ENCODE measurements around the gene TBX4.

DNA sequence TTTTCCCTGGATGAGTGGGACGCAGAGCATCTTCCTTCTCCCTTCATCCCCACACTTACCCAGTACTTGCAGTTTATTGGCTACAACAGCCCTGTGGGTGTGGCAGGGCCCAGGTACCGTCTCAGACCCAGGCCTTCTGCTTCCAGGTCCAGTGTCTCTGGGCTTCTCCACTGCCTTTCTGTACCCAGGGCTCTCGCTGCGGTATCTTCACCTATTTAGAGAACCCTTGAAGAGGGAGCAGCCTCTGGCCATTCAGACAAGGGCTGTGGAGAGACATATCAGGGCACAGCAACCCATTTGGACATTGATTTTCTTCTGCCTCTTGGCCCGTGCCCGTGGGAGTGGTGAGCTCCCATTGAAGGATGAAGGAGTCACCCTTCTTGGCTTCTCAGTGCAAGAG is 17.3 kb downstream of the TBX4 start:
- TF ChIP-seq, protein P1, sequence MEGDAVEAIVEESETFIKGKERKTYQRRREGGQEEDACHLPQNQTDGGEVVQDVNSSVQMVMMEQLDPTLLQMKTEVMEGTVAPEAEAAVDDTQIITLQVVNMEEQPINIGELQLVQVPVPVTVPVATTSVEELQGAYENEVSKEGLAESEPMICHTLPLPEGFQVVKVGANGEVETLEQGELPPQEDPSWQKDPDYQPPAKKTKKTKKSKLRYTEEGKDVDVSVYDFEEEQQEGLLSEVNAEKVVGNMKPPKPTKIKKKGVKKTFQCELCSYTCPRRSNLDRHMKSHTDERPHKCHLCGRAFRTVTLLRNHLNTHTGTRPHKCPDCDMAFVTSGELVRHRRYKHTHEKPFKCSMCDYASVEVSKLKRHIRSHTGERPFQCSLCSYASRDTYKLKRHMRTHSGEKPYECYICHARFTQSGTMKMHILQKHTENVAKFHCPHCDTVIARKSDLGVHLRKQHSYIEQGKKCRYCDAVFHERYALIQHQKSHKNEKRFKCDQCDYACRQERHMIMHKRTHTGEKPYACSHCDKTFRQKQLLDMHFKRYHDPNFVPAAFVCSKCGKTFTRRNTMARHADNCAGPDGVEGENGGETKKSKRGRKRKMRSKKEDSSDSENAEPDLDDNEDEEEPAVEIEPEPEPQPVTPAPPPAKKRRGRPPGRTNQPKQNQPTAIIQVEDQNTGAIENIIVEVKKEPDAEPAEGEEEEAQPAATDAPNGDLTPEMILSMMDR (optimal IDR thresholded peaks at IDR 0.05 in 1 of 3, IDR thresholded peaks at IDR 0.05 in 1 of 3, conservative IDR thresholded peaks at IDR 0.05 in 1 of 3; ENCODE audit: extremely low read depth in 1 of 3, insufficient read depth in 2 of 3, low read length in 3 of 3): no peak
- TF ChIP-seq EZH2 (IDR thresholded peaks at IDR 0.05; ENCODE audit: low read length): no peak
